Prostate gland (tissue), 2 donors: Measurements from ENCODE around the gene CDH13. TPM values are rescaled to one million over a fixed set of nuclear protein-coding genes. Genes with fewer than 3 reads are reported as not detected.

Experiments
- DNase-seq: peaks from one replicate; pipeline ENCODE4 v3.0.0-alpha.2; 2019; ENCODE audit warnings: low spot score
- H3K27ac ChIP-seq, 2 donors: fragments of 200-600 bp; sonication (generic); 2 replicates each; pipeline ENCODE4 v1.5.1; 2017 to 2019
- H3K27me3 ChIP-seq: fragments of 200-600 bp; sonication (generic); replicated peaks from 2 replicates; pipeline ENCODE4 v1.5.1; 2019; ENCODE audit not compliant: insufficient read depth
- H3K36me3 ChIP-seq, 2 donors: fragments of 200-600 bp; sonication (generic); 1 replicate in 1 of 2; 2 replicates in 1 of 2; pipeline versions ENCODE4 v1.5.1 to v1.8.1; 2017 to 2019
- H3K4me1 ChIP-seq: fragments of 200-600 bp; sonication (generic); replicated peaks from 2 replicates; pipeline ENCODE4 v1.5.1; 2019
- H3K4me3 ChIP-seq, 2 donors: fragments of 200-600 bp; sonication (generic); 2 replicates each; pipeline ENCODE4 v1.5.1; 2017 to 2019
- H3K9me3 ChIP-seq: fragments of 200-600 bp; sonication (generic); 2 replicates; pipeline ENCODE4 v1.5.1; 2017
- POLR2A ChIP-seq: fragments of 450-650 bp; IDR thresholded peaks from one replicate; pipeline ENCODE4 v1.6.1; 2016; ENCODE audit warnings: antibody characterized with exemption, mild to moderate bottlenecking
- POLR2AphosphoS5 ChIP-seq: sonication (generic); formaldehyde crosslinking; IDR thresholded peaks from one replicate; pipeline ENCODE4 v1.6.1; 2017; ENCODE audit warnings: antibody characterized with exemption
- WGBS: methylation state at CpG from one replicate; pipeline ENCODE4 v1.1.5; 2018; 5-methylcytosine and 5-hydroxymethylcytosine counted together
- intact Hi-C: fragments of 100-400 bp; cut with DNase I; formaldehyde crosslinking; loops from one replicate; pipeline ENCODE4 v1.14.2; 2022
- total RNA-seq, 2 donors: library from RNA; depleted of rRNA; stranded (reverse); fragments of >200 nt; gene quantifications; one replicate each; pipeline ENCODE4 v1.1.0, GENCODE V29; 2016
- TF ChIP-seq, protein P1 (sequence below), 4 experiments: fragments of 200-600 bp in 2 of 4; fragments of 450-650 bp in 2 of 4; sonication (generic) in 2 of 4; IDR thresholded peaks; 1 replicate in 3 of 4; 2 replicates in 1 of 4; pipeline ENCODE4 v1.5.1; 2016 to 2019; ENCODE audit warnings: antibody characterized with exemption in 4 of 4, mild to moderate bottlenecking in 2 of 4, moderate library complexity in 2 of 4

Gene CDH13
- total RNA-seq, 2 donors from 2014 or later, result 20.6 to 23.0 TPM

DNA sequence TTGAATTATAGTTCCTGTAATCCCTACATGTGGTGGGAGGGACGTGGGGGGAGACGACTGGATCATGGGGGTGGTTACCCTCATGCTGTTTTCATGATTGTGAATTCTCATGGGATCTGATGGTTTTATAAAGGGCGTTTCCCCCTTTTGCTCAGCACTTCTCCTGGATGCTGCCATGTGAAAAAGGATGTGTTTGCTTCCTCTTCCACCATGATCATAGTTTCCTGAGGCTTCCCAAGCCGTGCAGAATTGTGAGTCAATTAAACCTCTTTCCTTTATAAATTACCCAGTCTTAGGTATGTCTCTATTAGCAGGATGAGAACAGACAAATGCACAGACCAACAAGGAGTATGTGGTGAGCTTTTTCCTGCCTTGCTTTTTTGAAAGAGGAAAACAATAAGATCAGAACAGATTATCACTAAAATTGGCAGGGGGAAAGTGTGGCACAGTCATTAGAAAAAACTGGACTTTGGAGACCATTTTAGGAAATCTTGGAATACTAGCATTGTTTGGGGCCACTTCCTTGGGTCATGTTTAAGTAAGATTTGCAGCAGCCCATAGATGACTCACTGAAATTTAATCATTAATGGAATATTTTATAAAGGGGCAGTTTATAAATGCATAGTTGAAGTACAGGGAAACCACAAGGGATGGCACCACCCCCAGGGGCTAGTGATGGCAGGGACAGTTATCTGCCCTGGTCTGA, 352.8 kb downstream of the CDH13 start:
- H3K4me1 ChIP-seq, result no peaks in the 10 kb centered on the region
- intact Hi-C loops, result no loop called here
- no peaks in the 10 kb centered on the region for H3K9me3 ChIP-seq
- WGBS, result 73% methylated on average over 4 of the region's 4 CpGs
- no peak overlapping the region for H3K27ac ChIP-seq
- H3K4me3 ChIP-seq, result no peak overlapping the region
- no peaks in the 10 kb centered on the region for H3K36me3 ChIP-seq
- no peaks in the 10 kb centered on the region for H3K27me3 ChIP-seq
- TF ChIP-seq POLR2A (no peak), POLR2AphosphoS5 (no peak)
- TF ChIP-seq, protein P1, sequence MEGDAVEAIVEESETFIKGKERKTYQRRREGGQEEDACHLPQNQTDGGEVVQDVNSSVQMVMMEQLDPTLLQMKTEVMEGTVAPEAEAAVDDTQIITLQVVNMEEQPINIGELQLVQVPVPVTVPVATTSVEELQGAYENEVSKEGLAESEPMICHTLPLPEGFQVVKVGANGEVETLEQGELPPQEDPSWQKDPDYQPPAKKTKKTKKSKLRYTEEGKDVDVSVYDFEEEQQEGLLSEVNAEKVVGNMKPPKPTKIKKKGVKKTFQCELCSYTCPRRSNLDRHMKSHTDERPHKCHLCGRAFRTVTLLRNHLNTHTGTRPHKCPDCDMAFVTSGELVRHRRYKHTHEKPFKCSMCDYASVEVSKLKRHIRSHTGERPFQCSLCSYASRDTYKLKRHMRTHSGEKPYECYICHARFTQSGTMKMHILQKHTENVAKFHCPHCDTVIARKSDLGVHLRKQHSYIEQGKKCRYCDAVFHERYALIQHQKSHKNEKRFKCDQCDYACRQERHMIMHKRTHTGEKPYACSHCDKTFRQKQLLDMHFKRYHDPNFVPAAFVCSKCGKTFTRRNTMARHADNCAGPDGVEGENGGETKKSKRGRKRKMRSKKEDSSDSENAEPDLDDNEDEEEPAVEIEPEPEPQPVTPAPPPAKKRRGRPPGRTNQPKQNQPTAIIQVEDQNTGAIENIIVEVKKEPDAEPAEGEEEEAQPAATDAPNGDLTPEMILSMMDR (IDR thresholded peaks at IDR 0.05), result no peak
- no peak for DNase-seq

DNA sequence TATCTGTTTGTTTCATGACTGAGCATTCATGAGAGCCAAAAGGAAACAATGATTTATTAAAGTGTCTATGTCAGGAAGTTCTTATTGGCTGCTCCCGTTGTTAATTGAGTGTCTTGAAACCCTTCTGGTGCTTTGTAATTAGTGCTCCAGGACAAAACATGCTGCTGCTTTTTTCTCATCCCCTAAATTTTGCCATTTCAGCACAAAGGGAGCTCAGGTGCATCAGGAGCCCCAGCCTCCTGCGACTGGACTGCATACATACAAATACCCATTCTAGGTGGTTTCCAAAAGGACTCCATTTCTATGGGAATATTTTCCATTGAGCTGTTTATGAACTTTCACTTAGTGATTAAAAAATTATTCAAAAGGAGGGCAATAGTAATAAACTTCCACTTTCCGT, 354.0 kb downstream of the CDH13 start:
- no peak for TF ChIP-seq POLR2AphosphoS5
- TF ChIP-seq, protein P1 (IDR thresholded peaks at IDR 0.05), result no peak
- no peak for TF ChIP-seq POLR2A

DNA sequence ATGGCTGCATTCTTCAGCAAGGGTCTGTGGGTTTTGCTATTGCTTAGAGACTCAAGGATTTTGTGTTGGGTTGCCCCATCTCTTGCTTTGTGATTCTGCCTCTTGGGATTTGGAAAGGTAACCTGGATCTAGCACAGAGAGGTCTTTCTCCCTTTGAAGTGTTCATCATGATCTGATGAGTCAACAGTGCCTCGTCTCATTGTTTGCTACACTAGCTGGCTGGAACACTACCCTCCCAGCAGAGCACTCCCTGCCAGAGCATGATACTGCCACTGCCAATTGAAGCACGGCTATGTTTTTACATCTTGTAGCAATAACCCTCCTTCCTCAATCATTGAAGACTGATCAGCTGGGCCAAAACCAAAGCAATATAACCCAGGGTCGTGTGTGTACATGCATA, 361.0 kb downstream of the CDH13 start:
- no peaks in the 10 kb centered on the region for H3K36me3 ChIP-seq
- H3K9me3 ChIP-seq, result no peaks in the 10 kb centered on the region
- TF ChIP-seq POLR2A, result no peak
- TF ChIP-seq, protein P1 (IDR thresholded peaks at IDR 0.05), result no peak
- no peak for TF ChIP-seq POLR2AphosphoS5
- intact Hi-C loops, result no loop called here
- no peak overlapping the region for H3K4me3 ChIP-seq
- no peaks in the 10 kb centered on the region for H3K4me1 ChIP-seq
- H3K27ac ChIP-seq, result no peak overlapping the region
- no peak for DNase-seq
- no peaks in the 10 kb centered on the region for H3K27me3 ChIP-seq
- WGBS, result 59% methylated on average over 3 of the region's 3 CpGs

More for the DNA sequence above, 354.0 kb downstream of the CDH13 start:
- 62% methylated on average over 3 of the region's 3 CpGs for WGBS
- DNase-seq, result no peak
- no peak overlapping the region for H3K27ac ChIP-seq
- no peak overlapping the region for H3K4me3 ChIP-seq
- H3K27me3 ChIP-seq, result no peaks in the 10 kb centered on the region
- H3K36me3 ChIP-seq, result no peaks in the 10 kb centered on the region
- H3K4me1 ChIP-seq, result no peaks in the 10 kb centered on the region
- intact Hi-C loops, result no loop called here
- H3K9me3 ChIP-seq, result no peaks in the 10 kb centered on the region

DNA sequence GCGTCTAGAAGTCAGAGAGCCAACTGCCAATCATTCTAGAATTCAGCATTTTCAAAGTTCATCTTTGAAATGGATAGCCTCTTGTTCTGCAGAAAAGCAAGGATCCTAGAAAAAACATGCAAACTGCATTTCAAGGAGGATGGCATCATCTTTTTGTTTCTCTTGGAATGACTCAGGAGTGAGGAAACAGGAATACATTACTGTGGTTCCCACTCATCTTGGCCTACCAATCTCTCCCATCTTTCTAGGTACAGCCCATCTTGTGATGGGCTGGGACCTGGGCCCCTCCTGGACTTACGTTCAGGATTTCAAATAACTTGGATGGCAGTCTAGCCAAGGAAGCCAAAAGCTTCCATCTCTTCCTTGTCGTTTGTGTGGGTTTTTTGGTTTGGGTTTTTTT, 363.4 kb downstream of the CDH13 start:
- 85% methylated on average over 3 of the region's 3 CpGs for WGBS
- Histone ChIP-seq H3K36me3 (no peaks in the 10 kb centered on the region), H3K27ac (no peak overlapping the region), H3K4me3 (no peak overlapping the region), H3K27me3 (no peaks in the 10 kb centered on the region), H3K4me1 (no peaks in the 10 kb centered on the region), H3K9me3 (no peaks in the 10 kb centered on the region)
- intact Hi-C loops, result no loop called here
- TF ChIP-seq POLR2A (no peak), POLR2AphosphoS5 (no peak)
- TF ChIP-seq, protein P1 (IDR thresholded peaks at IDR 0.05), result no peak
- DNase-seq, result no peak

DNA sequence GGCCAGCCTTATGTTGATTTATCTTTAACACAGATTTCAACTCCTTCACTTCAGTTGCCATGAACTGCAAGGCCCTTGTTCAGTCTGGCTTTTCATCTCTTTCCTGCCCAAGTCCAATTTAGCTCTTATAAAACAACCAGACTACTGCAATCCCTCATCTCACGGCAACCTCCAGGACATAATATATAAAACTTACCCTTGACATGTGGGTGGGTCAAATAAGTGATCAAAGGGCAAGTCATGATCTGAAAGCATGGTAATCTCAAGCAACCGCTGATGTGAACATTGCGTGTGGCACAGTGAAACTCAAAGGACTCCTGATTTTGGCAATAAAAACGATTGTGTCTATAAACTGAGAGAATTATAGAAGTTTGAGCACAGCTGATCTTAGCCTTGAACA, 364.6 kb downstream of the CDH13 start:
- no peak overlapping the region for H3K4me3 ChIP-seq
- 77% methylated on average over 4 of the region's 4 CpGs for WGBS
- H3K9me3 ChIP-seq, result no peaks in the 10 kb centered on the region
- no peaks in the 10 kb centered on the region for H3K27me3 ChIP-seq
- no peak overlapping the region for H3K27ac ChIP-seq
- no peaks in the 10 kb centered on the region for H3K4me1 ChIP-seq
- no peaks in the 10 kb centered on the region for H3K36me3 ChIP-seq
- intact Hi-C loops, result no loop called here
- TF ChIP-seq, protein P1 (IDR thresholded peaks at IDR 0.05), result no peak
- TF ChIP-seq POLR2A, result no peak
- TF ChIP-seq POLR2AphosphoS5, result no peak
- no peak for DNase-seq
